ENCODE results near the gene ZNF655.
A peak's percentile ranks its signal among the peaks of the same experiment; 100 is the strongest.
"Not testable (repeated sequence)": the region's sequence is repeated elsewhere in the genome, so short reads cannot be mapped to it uniquely, and the experiment has no call there.

ZNF655 gene, protein sequence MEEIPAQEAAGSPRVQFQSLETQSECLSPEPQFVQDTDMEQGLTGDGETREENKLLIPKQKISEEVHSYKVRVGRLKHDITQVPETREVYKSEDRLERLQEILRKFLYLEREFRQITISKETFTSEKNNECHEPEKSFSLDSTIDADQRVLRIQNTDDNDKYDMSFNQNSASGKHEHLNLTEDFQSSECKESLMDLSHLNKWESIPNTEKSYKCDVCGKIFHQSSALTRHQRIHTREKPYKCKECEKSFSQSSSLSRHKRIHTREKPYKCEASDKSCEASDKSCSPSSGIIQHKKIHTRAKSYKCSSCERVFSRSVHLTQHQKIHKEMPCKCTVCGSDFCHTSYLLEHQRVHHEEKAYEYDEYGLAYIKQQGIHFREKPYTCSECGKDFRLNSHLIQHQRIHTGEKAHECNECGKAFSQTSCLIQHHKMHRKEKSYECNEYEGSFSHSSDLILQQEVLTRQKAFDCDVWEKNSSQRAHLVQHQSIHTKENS

DNA sequence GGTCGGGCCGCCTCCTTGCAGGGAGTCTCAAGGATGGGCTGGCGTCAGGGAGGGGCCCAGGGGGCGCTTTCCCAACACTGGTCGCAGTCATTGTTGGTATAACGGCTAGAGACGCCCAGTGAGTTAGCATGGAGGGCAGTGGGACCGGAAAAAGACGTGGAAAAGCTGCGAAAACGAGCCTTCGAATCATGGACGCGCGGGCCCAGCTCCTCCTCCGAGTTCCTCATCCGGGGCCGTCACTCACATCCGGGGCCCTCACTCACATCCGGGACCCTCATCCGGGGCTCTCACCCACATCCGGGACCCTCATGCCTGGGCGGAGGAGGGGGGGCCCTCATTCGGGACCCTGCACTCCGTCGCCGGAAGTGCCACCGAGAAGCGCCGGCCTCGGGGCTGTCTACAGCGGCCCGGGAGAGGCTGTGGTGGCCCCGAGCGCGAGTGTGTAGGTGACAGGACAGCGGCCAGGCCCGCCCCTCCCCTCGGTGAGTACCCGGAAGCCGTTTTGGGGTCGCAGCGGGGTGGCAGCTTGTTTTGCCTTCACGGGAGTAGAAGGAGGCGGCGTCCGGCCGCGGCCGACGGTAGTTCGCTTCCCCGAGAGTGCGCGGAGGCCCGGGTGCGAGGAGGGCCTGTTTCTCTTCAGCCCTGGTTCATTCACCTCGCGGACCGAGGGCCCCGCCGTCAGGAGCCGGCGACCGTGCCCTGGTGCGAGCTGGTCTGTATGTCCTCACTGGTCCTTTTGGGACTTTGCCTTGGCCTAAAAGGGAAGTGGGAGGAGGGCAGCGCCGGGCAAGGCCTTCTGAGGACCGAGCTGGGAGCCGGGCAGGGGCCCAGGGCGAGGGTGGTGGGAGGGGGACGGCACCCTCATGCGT, at the start of gene ZNF655:
TSS of gene ZNF655 (plus strand) at position 337 of the 869 bp plus-strand sequence. CDS start 1,918 bp downstream, outside the sequence.
- DNase-seq = peak; percentile 80

DNA sequence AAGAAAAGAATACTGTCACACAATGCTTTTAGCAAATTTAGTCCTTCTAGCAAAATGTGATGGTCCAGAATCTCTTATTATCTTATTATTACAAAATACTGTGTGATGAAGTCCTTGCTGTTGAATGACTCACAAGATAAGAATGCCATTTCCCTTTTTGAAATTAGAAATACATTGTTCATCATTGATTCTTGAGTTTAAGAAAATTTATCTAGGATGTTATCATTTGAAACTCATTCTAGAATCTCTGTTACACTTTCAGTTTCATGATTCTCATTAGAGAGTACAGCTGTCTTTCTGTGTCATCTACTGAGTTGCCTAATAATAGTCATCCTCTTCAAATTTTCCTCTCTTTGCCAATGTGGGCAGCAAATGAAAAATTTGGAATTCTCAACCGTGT, 44.4 kb upstream of the ZNF655 start:
- no peak for DNase-seq

DNA sequence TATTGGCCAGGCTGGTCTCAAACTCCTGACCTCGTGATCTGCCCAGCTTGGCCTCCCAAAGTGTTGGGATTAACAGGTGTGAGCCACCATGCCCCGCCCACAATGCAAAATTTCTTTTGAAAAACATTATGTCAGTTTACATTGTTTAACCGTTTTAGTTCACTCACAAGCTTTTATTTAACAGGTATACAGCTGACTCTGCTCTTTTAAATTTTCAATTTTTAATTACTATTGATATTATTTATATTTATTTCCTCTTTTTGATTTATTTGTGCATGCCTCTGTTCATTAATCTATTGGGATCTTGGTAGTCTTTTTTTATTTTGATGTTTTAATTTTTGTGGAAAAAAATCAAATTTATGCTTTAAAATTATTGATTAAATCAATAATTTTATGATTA, 37.0 kb upstream of the ZNF655 start:
- DNase-seq = no peak

DNA sequence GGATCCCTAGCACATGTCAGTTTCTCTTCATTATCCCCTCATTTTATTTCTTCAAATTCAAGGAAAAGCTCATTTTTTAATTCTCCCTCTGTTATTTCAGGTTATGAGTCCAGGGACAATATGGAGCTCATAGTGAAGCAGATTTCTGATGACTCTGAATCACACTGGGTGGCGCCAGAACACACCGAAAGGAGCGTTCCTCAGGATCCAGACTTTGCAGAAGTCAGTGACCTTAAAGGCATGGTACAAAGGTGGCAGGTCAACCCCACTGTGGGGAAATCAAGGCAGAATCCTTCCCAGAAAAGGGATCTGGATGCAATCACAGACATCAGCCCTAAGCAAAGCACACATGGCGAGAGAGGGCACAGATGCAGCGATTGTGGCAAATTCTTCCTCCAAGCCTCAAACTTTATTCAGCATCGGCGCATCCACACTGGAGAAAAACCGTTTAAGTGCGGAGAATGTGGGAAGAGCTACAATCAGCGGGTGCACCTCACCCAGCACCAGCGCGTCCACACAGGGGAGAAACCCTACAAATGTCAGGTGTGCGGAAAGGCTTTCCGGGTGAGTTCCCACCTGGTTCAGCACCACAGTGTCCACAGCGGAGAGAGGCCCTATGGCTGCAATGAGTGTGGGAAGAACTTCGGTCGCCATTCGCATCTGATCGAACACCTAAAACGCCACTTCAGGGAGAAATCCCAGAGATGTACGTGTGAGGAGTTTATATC, 32.6 kb upstream of the ZNF655 start:
- no peak for DNase-seq

DNA sequence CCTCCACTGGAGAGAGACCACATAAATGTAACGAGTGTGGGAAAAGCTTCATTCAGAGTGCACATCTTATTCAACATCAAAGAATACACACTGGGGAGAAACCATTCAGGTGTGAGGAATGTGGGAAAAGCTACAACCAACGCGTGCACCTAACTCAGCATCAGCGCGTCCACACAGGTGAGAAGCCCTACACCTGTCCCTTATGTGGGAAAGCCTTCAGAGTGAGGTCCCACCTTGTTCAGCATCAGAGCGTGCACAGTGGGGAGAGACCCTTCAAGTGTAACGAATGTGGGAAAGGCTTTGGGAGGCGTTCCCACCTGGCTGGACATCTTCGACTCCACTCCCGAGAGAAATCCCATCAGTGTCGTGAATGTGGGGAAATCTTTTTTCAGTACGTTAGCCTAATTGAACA, 27.1 kb upstream of the ZNF655 start:
- DNase-seq = no peak

DNA sequence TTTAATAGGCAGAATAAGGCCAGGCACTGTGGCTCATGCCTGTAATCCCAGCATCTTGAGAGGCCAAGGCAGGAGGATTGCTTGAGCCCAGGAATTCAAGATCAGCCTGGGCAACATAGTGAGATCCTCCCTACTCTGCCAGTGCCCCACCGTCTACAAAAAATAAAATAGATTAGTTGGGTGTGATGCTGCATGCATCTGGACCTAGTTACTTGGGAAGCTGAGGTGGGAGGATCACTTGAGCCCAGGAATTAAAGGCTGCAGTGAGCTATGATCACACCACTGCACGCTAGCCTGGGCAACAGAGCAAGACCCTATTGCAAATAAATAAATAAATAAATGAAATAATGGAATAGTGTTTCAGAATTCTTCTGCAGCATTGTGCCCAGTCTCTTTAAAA, 22.8 kb upstream of the ZNF655 start:
- DNase-seq = no peak

DNA sequence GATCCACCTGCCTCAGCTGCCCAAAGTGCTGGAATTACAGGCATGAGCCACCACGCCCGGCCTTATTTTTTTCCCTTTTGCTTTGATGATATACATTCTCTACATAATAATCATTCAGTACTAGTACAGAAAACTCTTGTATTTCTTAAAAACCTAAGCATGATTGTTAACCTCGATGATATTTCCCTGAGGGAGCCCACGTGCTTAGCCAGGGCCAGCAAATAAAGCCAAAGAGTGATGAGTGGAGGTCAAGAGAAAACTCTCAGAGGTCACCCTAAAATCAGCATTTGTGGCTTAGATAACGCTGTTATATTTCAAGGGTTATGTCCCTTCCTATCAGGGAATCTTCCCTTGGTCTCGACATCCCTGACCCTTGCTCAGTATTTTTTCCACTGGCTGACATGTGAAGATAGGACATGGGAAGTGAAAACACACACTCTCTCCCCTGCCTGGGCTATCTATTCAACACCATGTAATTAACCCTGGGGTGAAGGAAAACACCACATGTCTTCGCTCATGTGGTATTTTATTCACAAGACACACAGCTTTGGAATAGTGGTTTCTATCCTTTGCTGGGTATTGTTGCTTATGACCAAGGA, 19.1 kb upstream of the ZNF655 start:
- no peak for DNase-seq

DNA sequence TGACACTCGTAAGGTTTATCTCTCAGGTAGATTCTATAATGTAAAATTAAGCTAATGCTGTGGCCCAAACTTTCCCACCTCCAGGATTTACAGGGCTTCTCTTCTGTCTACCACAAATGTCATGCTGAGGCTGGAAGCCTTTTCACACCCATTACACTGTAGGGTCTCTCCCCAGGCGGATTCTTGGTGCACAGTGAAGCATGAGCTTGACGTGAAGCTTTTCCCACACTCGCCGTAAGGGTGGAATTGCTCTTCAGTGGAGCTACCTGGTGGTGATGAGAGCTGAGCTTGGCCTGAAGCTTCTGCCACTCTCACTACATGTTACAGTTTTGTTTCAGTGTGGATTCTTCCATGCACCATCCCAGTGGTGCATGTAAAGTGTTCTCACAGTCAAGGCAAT, 17.9 kb upstream of the ZNF655 start:
- DNase-seq = no peak

DNA sequence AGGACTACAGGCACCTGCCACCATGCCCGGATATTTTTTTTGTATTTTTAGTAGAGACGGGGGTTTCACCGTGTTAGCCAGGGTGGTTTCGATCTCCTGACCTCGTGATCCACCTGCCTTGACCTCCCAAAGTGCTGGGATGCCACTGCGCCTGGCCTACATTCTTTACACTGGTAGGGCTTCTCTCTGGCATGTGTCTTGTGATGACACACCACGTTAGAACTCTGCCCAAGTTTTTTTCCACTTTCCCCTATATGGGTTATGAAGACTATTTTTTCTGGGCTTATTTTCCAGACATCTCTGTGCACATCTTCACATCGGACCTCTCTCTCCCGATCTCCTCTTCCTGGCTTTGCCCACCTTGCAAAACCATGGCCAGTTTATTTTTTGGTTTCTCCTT, 17.2 kb upstream of the ZNF655 start:
- DNase-seq = no peak

DNA sequence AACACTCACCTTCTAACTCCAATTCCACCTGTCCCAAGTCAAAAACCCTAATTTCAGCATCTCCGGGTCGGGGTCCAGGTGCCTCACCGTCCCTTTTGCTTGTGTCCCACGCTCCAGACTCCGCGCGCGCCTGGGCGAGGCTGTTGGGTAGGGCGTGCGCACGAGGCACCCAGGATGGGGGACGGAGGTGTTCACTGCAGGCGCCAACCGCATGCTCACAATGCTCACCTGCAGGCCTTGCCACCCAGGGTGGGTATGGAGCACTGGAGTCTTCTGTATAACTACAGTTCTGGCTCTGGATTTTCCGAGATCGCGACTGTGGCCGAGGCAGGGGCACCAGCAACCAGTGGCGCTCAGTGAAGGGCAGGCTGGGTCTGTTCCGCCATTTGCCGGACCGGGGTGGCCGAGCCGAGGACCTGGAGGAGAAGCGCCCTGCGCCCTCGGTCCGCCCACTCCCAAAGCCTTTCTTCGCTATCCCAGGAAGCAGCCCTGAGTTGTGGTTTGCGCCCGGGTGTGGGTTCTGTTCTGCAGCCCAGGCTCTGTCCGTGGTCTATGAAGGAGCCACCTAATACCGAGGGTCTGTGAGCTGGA, 15.3 kb upstream of the ZNF655 start:
- no peak for DNase-seq

DNA sequence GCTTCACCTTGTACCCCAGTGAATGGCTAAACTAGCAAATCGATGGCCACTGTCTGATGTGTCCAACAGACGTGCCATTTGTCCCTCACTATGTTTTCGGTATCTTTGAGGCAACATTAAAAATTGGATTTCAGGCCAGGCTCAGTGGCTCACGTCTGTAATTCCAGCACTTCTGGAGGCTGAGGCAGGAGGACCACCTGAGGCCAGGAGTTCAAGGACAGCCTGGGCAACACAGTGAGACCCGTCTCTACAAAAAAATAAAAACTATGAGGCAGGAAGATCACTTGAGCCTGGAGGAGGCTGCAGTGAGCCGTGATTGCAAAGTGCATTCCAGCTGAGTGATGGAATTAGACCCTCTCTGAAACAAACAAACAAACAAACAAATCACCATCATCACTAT, 14.5 kb upstream of the ZNF655 start:
- DNase-seq = no peak

DNA sequence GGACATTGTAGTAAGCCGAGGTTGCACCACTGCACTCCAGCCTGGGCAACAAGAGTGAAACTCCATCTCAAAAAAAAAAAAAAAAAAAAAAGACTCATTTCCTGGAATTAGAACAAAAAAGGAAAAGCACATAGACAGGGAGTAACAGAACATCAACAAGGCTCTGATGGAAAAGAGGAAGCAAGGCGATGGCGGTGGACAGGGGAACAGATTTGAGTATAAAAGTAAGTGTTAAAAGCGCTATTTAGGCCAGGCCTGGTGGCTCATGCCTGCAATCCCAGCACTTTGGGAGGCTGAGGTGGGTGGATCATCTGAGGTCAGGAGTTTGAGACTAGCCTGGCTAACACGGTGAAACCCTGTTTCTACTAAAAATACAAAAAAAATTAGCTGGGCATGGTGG, 13.1 kb upstream of the ZNF655 start:
- not testable (repeated sequence) for DNase-seq

DNA sequence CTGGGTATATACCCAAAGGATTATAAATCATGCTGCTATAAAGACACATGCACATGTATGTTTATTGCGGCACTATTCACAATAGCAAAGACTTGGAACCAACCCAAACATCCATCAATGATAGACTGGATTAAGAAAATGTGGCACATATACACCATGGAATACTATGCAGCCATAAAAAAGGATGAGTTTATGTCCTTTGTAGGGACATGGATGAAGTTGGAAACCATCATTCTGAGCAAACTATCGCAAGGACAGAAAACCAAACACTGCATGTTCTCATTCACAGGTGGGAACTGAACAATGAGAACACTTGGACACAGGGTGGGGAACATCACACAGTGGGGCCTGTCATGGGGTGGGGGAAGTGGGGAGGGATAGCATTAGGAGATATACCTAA, 8.9 kb upstream of the ZNF655 start:
- DNase-seq = not testable (repeated sequence)

DNA sequence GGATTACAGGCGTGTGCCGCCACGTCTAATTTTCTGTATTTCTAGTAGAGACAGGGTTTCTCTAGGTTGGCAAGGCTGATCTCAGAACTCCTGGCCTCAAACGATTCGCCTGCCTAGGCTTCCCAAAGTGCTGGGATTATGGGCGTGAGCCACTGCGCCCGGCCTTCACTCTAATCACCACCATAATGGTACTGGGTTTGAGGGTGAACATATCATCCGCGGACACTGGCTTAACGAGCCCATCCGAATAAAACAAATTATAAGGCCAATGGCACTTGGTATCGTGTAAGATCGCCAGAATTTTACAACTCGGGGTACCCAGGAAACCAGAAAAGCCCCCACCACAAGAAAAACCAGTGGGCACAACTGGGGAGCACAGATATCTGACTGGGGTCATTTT, 7.1 kb upstream of the ZNF655 start:
- DNase-seq = no peak

DNA sequence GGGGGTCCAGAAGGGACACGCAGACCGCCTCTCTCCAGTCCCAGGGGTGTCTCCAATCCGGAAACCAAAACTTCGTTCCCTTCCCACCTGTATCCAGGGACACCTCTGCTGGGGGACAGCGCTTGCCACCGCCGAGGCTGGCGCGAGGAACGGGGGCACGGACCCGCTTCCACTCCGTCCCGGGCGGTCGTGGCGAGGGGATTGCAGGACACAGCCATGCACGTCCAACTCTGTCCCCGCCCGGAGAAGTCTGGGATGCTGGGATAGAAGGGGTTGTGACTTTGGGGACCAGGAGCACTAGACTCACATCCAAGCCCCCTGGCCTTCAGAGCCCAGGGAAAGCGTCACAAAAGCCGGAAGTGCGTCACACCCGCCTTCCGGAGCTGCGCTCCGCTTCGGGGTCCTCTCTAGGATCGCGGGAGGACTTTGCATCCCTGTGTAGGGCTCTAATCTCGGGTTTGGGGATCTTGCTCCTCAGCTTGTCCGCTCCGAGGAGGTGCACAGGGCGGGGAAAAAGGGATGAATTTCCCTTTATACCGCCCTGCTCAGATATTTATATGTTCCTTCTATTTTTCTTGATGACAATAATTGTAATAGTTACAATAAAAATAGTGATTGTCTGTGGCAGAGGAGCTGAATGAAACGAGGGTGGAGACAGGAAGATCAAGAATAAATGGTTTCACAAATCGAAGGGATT, 6.5 kb upstream of the ZNF655 start, which contains the start of gene FAM200A:
TSS of gene FAM200A (minus strand) at position 348 of the 697 bp plus-strand sequence. CDS start 3,707 bp downstream, outside the sequence.
- peak; percentile 78 for DNase-seq

DNA sequence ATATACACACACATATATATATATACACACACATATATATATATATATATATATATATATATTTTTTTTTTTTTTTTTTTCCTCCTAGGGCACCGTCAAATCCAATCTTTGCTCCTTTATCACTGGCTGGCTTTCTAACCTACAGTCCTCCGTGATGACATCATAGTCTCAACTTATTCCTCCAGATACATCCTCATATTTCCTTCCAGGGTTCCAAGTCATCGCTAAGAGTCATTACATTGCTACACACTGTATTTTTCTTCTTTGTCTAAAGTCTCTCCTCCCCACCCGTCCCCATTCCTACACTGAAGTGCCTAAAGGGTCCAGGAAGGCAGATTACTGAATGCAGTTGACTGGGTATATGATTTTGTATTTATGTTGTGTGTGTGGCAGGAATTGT, 5.4 kb upstream of the ZNF655 start:
- no peak for DNase-seq

DNA sequence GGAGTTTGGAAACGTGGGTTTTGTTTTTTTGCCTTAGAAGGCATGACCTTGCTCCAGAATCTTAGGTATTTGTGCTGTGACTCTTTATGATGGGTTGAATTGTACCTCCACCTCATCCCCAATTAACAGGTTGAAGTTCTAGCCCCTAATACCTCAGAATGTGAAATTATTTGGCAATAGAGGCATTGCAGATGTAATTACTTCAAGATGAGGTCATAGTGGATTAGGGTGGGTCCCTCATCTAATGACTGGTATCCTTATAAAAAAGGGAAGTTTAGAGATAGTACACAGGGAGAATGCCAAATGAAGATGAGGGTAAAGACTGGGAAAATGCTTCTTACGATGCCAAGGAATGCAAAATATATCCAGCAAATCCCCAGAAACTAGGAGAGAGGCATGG, 3.5 kb upstream of the ZNF655 start:
- DNase-seq = no peak

DNA sequence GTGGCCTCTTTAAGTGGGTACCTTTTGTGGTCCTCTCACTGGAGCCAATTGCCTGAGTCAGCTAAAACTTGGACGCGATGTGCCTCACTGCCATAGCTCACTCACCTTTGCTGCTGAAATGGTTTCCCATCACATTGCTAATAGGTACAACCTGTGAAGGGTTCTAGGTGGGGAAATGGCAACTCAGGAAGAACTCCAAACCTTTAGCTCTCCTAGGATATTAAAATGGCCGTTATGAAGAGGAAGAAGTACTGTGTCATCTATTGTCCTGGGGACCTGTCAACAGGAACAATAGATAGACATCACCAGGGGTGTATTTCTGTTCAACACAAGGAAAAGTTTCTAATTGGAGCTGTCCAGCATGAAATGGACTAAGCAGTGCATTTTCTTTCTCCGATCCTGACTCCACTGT, 1.2 kb upstream of the ZNF655 start:
- no peak for DNase-seq

DNA sequence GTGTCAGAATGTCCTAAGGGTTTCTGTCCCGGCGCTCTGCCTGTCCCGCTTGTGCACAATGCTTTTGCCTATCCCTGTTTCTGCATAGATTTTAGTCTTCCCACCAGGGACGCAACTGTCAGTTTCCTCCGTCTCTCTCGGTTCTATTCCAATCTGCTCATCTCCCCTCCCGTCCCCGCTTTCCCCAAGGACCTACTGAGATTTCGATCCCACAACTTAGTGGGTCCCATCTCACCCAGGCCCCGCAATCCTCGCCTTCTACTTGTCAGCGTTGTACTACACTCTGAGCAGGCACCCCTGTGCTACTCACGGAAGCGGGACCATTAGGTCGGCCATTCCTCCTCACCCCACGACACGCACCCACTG, 519 bp upstream of the ZNF655 start:
- DNase-seq = no peak

DNA sequence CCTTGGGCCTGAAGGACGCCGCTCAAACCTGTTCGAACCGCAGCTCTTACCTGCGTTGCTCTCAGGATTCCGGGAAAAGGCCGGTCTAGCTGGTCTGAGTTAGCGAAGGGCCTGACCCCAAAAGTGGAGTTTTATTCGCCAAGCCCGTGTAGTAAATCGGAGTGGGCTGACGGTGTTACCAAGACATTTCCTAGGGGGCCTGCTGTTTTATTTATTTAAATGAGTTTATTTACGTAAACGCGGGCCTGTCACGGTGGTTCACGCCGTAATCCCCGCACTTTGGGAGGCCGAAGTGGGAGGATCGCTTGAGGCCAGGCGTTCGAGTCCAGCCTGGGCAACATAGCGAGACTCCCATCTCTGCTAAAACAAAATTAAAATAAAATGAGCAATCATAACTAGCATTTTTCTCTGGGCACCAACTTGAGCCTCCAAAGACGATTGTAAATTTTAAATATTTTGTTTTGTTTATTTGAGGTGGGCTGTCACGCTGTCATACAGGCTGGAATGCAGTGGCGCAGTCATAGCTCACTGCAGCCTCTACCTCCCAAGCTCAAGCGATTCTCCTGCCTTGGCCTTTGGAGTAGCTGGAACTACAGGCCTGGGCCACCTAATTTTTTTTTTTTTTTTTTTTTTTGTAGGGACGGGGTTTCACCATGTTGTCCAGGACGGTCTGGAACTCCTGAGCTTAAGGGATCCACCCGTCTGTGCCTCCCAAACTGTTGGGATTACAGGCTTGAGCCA, 903 bp downstream of the ZNF655 start:
- DNase-seq = no peak

Measured in NCI-H748 treated with DMSO at 0.1 percent for 48 hours (cell line).